A673 (cell line): ENCODE measurements around the gene YJEFN3. TPM values are rescaled to one million over a fixed set of nuclear protein-coding genes. Genes with fewer than 3 reads are reported as not detected.

Experiments
- BruUV-seq: library from RNA; stranded (reverse); fragments of 400-500 nt; replicated peaks from 2 replicates; lab custom pipeline; 2021; lab: Mats Ljungman, UMichigan
- CTCF ChIA-PET: fragments of 300-600 bp; sonication (Branson Sonifier 250); formaldehyde crosslinking; loops from one replicate; lab custom pipeline; 2022; ENCODE audit warnings: antibody characterized with exemption; lab: Charles Lee
- POLR2A ChIA-PET: fragments of 300-600 bp; sonication (Branson Sonifier 250); formaldehyde crosslinking; loops from one replicate; lab custom pipeline; 2022; ENCODE audit warnings: antibody characterized with exemption; ENCODE audit not compliant: low non-redundant PET; lab: Charles Lee
- DNase-seq: peaks from one replicate; pipeline ENCODE4 v3.0.0-alpha.2; 2015; ENCODE audit warnings: low spot score
- H3K27ac ChIP-seq: fragments of 200-600 bp; sonication (generic); 2 replicates; pipeline ENCODE4 v1.5.1; 2016; ENCODE audit warnings: mixed run types, low read depth, mild to moderate bottlenecking, mixed read lengths, antibody characterized with exemption, low read length; ENCODE audit not compliant: poor library complexity, severe bottlenecking
- H3K27me3 ChIP-seq: fragments of 200-600 bp; sonication (generic); replicated peaks from 2 replicates; pipeline ENCODE4 v1.6.1; 2017; ENCODE audit warnings: mixed run types, low read depth, mild to moderate bottlenecking, mixed read lengths, antibody characterized with exemption, low read length; ENCODE audit not compliant: insufficient read depth, poor library complexity
- H3K36me3 ChIP-seq: fragments of 200-600 bp; sonication (generic); 2 replicates; pipeline ENCODE4 v1.6.1; 2016; ENCODE audit warnings: mixed run types, mild to moderate bottlenecking, mixed read lengths, antibody characterized with exemption, low read length; ENCODE audit not compliant: insufficient read depth, poor library complexity, severe bottlenecking
- H3K4me1 ChIP-seq: fragments of 200-600 bp; sonication (generic); 2 replicates; pipeline ENCODE4 v1.6.1; 2017; ENCODE audit warnings: mixed run types, mild to moderate bottlenecking, mixed read lengths, antibody characterized with exemption, low read length; ENCODE audit not compliant: insufficient read depth, poor library complexity, severe bottlenecking
- H3K4me3 ChIP-seq: fragments of 200-600 bp; sonication (generic); 2 replicates; pipeline ENCODE4 v1.5.1; 2016; ENCODE audit warnings: low read depth, mixed run types, mild to moderate bottlenecking, mixed read lengths, low read length; ENCODE audit not compliant: poor library complexity, severe bottlenecking
- H3K9me3 ChIP-seq: fragments of 200-600 bp; sonication (generic); 2 replicates; pipeline ENCODE4 v1.6.1; 2016; ENCODE audit warnings: mixed run types, low read depth, mild to moderate bottlenecking, mixed read lengths, antibody characterized with exemption, low read length; ENCODE audit not compliant: poor library complexity, severe bottlenecking
- CTCF ChIP-seq: fragments of 300-800, 200-600 bp; sonication (generic); conservative IDR thresholded peaks from 2 replicates; pipeline ENCODE4 v1.5.1; 2017; ENCODE audit warnings: low read depth, mild to moderate bottlenecking, antibody characterized with exemption, low read length, moderate library complexity, mixed read lengths
- EZH2 ChIP-seq: fragments of 200-600 bp; sonication (generic); IDR thresholded peaks from 2 replicates; pipeline ENCODE4 v1.6.1; 2017; ENCODE audit warnings: borderline replicate concordance, low read depth, mild to moderate bottlenecking, mixed read lengths, antibody characterized with exemption, low read length; ENCODE audit not compliant: poor library complexity, severe bottlenecking
- intact Hi-C: fragments of 100-400 bp; cut with micrococcal nuclease; formaldehyde crosslinking; loops from one replicate; pipeline ENCODE4 v1.10.0; 2022; ENCODE audit not compliant: unreplicated experiment
- total RNA-seq: library from RNA; stranded (reverse); gene quantifications from 2 replicates; pipeline ENCODE4 v1.2.3, GENCODE V29; 2021

YJEFN3 gene
- total RNA-seq, 1 experiment from 2014 or later = 8.6 TPM

GRCh38 chr19:19544257-19544953 is 15.7 kb downstream of the YJEFN3 start:
- Histone ChIP-seq H3K27me3 (no peaks in the 10 kb centered on the region), H3K9me3 (no peaks in the 10 kb centered on the region), H3K36me3 (no peaks in the 10 kb centered on the region), H3K4me3 (no peak overlapping the region), H3K4me1 (peaks cover 5% of the 10 kb centered on the region), H3K27ac (no peak overlapping the region)
- TF ChIP-seq CTCF = no peak
- TF ChIP-seq EZH2 = no peak
- POLR2A ChIA-PET = no interaction called here
- intact Hi-C loops = no loop called here
- CTCF ChIA-PET = no interaction called here
- BruUV-seq = no TSS peak
- no peak for DNase-seq

- BruUV-seq = no TSS peak
- Histone ChIP-seq H3K4me3 (no peak overlapping the region), H3K27me3 (no peaks in the 10 kb centered on the region), H3K27ac (no peak overlapping the region), H3K9me3 (no peaks in the 10 kb centered on the region), H3K4me1 (peaks cover 5% of the 10 kb centered on the region), H3K36me3 (no peaks in the 10 kb centered on the region)
- DNase-seq = no peak
- intact Hi-C loops = no loop called here
- ChIA-PET CTCF (no interaction called here), POLR2A (no interaction called here)
- TF ChIP-seq EZH2 (no peak), CTCF (no peak)
Measured at GRCh38 chr19:19544954-19545591, 16.4 kb downstream of the YJEFN3 start.

DNA sequence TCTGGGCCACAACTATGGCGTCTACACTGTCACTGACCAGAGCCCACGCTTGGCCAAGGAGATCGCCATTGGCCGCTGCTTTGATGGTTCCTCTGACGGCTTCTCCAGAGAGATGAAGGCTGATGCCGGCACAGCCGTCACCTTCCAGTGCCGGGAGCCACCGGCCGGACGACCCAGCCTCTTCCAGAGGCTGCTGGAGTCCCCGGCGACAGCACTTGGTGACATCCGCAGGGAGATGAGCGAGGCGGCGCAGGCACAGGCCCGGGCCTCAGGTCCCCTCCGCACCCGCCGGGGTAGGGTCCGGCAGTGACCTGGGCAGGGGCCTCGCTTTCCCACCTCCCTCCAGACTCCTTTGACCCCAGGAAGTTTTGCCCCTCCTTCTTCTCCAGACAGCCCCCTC is 17.0 kb downstream of the YJEFN3 start:
- BruUV-seq = no TSS peak
- Histone ChIP-seq H3K36me3 (no peaks in the 10 kb centered on the region), H3K27ac (no peak overlapping the region), H3K27me3 (no peaks in the 10 kb centered on the region), H3K4me3 (no peak overlapping the region), H3K4me1 (peaks cover 5% of the 10 kb centered on the region), H3K9me3 (no peaks in the 10 kb centered on the region)
- ChIA-PET CTCF (no interaction called here), POLR2A (no interaction called here)
- intact Hi-C loops = no loop called here
- no peak for DNase-seq
- TF ChIP-seq CTCF (no peak), EZH2 (no peak)
